ENCODE results near the gene GLIS2. TPM values are rescaled to one million over a fixed set of nuclear protein-coding genes. Genes with fewer than 3 reads are reported as not detected.
A peak's percentile ranks its signal among the peaks of the same experiment; 100 is the strongest.

The GLIS2 gene
- 8.6 TPM for total RNA-seq

DNA sequence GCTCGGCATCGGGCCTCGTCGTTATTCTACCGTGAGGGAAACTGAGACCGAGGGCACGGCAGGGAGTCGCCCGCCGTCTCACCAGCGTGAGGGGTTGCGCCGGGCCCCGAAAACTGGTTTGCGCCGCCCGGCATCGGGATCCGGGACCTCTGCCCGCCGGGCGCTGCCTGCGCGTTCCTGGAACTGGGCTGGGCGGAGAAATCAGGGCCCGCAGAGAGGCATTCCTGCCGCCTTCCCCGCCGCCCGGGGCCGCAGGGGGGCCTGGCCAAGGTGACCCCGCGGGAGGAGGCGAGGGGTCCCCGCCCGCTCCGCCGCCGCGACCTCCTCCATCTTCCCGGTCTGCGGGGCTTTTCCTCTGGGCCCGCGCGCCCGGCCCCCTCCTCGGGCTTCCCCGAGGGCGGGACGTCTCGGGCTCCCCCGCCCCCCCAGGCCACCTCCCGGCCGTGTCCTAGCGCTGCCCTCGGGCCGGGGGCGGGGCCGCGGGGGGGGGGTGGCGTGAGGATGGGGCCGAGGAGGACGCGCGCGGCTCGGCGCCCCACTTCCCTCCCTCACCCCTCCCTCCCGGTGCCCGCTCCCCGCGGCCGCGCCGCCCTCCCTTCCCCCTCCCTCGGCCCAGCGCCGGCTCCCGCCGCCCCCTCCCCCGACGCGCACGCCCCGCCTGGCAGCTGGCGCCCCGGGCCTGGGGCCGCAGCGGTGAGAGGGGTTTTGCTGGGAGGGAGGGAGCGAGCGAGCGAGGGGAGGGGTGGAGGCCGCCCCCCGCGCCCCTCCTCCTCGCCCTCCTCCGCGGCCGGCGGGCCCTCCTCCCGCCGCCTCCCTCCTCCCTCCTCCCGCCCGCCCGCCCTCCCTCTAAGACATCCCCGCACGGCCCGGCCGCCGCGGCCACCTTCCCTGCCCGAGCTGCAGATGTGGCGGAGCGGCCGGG, at the start of gene GLIS2:
GLIS2 (plus strand) TSS at position 882 of the 922 bp plus-strand sequence. CDS start 16,214 bp downstream, outside the sequence.
- FAIRE-seq (no peak), DNase-seq (ENCODE audit: low spot score in 2 of 2) (peak; percentile 80 to 86)

DNA sequence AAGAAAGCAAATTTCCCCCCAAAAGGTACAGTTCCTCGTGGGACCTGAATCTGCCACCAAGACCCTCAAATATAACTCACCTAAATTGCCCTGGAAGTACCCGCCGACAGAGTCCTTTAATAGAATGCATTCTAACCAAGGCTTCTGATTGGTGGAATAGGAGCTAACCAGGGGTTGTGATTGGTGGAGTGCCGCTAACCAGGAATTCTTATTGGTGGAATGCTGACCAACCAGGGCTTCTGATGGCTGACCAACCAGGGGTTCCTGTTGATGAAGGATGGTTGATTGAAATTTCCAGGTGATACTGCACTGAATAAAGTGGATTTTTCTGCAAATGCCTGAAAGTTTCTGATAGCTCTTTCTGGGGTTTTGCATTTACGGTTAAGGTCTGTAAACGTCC, 49.5 kb upstream of the GLIS2 start:
- FAIRE-seq (no peak), DNase-seq (ENCODE audit: low spot score in 2 of 2) (no peak)

DNA sequence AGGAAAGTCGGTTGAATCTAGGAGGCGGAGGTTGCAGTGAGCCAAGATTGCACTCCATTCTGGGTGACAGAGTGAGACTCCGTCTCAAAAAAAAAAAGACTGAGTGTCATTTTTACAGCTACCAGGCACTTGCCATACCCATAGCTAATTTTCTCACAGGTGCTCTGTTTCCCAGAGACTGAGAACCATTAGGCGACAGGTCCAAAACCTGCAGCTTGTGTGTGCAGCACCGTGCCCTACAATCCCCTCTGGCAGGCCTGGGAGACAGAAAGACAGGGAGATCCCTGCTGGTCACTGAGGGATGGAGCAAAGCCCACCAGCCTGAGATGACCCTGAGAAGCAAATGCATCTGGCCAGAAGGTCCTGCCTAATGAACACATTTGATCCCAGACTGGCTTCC, 45.8 kb upstream of the GLIS2 start:
- no peak for FAIRE-seq
- no peak for DNase-seq (ENCODE audit: low spot score in 2 of 2)

DNA sequence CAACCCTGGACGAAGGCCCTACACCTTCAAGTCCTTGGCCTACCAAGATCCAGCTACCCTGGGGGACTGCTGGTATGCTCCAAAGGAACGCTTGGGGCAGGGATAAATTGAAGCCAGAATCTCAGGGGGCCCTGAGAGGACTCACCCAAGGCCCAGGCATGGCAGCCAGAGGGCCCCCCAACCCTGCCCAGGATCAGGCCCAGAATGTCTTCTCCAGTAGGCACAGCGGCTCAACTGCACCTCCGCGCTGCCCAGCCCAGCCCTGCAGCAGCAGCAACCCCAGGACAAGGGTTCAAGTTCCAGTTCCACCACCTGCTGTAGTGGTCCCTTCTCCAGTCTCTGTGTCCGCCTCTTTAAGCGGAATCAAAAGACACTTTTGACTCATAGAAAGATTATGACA, 45.3 kb upstream of the GLIS2 start:
- FAIRE-seq (no peak), DNase-seq (ENCODE audit: low spot score in 2 of 2) (no peak)

DNA sequence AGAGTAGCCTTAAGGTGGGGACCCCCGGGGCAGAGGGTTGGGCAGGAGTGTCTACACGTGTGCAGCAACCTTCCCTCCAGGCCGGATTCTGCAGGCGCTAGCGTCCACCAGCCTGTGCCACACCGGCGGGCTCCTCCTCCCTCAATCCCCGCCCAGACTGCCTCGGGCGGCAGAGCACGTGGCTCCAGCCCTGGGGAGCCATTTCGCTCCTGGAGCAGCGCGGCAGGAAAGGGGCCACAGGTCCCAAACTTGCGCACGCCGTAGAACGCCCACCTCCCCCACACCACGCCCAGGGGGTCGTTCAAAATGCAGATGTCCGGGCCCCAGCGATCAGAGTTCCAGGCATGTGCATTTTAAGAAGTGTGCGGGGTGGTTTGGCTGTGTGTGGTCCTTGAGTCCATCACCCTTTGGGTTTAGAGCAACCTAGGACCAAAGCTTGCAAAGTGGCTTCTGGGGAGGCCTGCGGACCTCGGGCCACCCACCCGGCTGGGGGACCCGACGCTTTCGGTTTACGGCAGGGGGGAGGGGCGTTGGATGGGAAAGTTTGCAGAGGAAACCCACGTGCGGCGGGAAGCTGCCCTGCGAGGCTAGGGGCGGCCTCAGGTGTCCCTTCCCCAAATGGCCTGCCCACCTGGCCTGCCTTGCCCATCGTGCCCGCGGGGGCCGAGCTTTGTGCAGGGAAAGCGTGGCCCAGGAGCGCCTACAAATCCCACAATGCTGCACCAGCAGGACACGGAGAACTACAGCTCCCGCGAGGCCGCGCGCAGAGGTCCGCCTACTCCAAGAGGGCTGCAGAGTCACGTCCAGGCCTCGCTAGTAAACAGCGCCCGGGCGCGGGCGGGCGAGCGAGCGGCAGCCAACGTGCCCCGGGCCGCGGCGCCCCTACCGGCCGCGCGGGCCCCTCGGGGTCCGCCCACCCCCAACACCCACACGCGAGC, 44.4 kb upstream of the GLIS2 start:
- FAIRE-seq (no peak), DNase-seq (ENCODE audit: low spot score in 2 of 2) (peak; percentile 94 to 95)

DNA sequence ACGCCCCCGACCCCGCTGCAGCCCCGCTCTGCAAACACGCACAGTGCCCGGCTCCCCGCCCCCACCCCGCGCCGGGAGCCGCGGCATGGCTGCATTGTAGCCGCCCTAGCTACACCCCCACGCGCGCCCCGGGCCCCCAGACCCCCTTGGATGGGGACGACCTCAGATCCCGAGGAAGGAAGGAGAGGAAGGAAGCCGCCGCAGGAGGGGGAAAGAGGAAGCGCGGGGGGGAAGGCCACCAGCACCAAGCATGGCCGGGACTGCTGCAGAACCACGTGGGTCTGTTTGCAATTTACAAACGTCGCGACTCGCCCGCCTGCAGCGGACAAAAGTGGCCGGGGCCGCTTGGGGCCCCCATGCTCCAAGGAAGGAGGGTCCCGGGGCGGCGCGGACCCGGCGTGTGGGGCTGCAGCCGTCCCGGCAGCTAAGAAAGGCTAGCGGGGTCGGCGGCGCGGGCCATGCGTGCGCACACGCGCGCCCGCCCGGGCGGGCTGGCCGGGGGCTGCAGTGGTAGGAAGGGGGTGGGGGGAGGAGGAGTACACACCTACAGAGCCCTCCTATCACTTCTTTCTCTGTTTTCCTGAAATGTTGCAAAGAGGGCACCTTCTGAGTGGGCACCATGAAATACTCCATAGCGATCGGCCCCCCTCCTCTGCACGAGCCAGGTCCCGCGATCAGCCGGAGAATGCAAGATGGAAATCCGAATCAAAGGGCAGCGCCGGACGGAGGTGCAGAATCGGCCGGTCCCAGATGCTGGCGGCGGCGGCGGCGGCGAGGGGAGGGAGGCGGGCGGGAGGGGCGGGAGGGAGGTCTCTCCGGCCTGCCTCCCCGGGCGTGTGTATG, 43.5 kb upstream of the GLIS2 start:
- DNase-seq (ENCODE audit: low spot score in 2 of 2): peak; percentile 72 to 86
- no peak for FAIRE-seq

DNA sequence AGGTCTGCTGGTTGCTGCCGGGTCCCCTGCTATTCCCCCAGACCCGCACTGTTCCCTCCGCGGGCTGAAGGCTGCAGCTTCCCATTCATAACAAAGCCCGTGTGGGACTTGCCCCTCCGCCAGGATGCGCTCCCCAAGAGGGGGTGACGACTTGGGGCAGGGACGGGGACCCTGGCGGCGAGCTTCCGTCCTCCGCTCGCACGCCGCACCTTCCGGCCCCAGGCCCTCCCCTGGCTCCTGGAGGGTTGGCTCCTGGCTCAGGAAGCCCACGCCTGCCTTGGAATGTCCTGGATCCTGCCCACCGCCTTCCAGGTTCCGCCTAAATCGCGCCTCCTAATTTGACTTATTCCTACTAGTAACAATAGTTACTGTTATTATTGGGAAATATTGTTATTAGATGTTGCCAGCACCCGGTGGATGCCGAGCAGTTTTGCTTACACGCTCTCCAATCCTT, 42.0 kb upstream of the GLIS2 start:
- DNase-seq (ENCODE audit: low spot score in 2 of 2) (peak in 1 of 2 donors; percentile 46), FAIRE-seq (no peak)

DNA sequence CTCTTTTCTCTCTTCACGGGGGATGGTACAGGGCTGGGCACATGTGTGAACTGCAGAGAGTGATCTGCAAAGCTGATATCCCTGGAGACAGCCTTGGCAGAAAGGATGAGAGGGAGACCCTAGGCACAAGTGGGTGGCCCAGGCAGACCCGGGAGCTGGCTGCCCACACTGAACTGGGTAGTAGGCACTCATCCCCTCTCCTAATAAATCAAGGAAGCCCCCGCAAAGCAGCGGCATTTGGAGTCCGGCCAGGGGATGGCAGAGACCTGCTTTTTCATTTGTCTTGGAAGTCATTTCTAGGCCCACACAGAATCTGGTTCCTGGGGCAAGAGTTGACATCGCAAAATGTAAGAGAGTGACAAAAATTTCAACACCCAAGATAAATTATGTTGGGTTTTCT, 40.0 kb upstream of the GLIS2 start:
- FAIRE-seq (no peak), DNase-seq (ENCODE audit: low spot score in 2 of 2) (no peak)

DNA sequence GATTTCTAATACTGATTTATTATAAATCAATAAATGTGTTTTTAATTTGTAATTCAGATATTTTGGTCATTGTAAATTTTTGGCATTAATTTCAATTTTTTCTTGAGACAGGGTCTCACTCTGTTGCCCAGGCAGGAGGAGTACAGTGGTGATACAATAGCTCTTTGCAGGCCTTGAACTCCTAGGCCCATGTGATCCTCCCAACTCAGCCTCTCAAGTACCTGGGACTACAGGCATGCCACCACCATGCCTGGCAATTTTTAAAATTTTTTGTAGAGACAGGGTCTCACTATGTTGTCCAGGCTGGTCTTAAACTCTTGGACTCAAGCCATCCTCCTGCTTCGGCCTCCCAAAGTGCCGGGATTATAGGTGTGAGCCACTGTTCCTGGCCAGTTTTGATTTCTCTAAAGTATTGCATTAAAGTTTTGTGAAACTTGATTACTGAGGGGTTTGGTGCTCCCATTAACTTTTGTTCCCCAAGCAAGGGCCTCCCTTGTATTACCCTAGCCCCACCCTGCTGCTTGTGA, 37.8 kb upstream of the GLIS2 start:
- no peak for DNase-seq (ENCODE audit: low spot score in 2 of 2)
- FAIRE-seq: no peak

DNA sequence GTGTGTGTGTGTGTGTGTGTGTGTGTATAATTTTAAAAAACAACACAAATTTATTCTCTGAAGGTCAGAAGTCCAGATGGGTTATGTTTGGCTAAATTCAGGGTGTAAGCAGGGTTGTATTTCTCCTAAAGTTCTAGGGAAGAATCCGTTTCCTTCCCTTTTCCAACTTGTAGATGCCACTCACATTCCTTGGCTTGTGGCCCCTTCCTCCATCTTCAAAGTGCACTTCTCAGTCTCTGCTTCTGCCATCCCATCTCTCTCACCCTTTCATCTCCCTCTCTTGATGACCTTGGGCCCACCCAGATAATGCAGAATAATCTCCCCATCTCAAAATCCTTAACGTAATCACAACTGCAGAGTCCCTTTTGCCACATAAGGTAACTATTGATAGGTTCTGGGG, 35.2 kb upstream of the GLIS2 start:
- DNase-seq (ENCODE audit: low spot score in 2 of 2): no peak
- no peak for FAIRE-seq

DNA sequence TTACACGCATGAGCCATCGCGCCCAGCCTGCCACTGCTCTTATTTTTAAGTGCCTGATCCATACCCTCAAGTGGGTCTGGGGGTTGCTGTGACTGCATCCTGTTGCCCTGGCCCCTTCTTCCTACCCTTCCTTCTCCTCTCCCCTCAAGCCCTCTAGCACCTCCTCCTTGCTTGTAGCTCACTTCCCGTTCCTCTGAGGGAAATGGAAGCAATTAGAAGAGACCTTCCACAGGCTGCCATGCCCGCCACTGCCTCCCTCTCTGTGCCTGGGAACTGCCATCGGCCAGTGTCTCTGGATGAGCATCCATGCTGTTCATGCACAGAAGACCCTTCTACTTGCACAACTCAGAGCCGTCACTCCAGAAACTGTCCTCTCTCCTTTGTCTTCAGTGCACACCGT, 32.4 kb upstream of the GLIS2 start:
- no peak for DNase-seq (ENCODE audit: low spot score in 2 of 2)
- no peak for FAIRE-seq

DNA sequence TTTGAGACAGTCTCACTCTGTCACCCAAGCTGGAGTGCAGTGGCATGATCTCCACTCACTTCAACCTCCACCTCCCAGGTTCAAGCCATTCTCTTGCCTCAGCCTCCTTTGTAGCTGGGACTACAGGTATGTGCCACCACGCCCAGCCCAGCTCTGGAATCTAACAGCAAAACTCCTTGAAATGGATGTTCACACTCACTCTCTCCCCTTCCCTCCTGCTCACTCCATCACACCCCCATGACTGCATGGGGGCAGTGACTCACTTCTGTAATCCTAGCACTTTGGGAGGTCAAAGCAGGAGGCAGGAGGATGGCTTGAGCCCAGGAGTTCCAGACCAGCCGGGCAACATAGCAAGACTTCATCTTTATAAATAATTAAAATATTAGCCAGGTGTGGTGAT, 31.9 kb upstream of the GLIS2 start:
- no peak for FAIRE-seq
- no peak for DNase-seq (ENCODE audit: low spot score in 2 of 2)

DNA sequence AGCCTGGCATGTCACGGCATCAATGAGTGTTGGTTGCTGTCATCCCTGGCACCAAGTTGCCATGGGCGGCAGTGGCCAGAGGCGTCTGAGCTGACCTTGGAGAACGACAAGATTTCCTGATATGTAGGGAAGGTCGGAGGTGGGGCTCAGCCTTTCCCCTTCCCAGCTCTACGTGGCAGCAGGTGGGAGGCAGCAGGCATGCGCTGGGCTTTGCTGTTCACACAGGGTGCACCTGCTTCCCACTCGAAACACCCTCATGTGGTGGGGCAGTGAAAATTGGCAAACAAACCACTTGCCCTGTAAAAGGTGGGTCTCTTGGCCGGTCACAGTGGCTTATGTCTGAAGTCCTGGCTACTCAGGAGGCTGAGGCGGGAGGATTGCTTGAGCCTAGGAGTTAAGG, 30.7 kb upstream of the GLIS2 start:
- DNase-seq (ENCODE audit: low spot score in 2 of 2): no peak
- FAIRE-seq: no peak

DNA sequence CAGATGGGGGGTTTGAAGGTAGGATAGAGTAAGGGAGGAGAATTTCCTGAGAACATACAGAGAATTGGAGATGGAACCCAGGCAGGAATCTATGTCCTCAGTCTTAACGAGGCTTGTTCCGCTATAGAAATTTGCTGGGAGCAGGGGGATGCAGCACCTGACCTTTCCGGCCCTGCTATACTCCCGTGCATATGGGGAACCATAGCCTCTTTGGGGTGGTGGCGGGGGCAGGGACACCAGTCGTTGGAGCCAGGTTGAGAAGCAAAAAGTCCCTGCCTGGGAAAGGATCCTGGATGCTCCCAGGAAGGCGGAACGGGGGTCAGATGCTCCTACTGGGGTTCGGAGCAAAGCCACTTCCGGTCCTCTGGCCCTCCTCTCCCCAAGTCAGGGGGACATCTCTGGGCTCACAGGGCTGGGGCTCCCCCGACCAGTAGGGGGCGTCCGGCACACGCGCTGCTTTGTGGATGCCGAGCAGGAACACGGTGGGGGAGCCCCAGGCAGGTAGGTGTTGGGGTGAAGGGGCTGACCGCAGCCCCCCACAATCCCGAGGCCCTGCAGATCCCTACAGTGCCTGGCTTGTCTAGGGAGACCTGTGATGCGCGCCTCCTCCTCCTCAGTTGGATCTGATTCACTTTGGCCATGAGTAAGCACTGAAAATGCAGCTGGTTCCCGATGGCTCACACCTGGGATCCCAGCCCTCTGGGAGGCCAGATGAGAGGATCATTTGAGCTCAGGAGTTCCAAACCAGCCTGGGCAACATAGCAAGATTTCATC, 27.5 kb upstream of the GLIS2 start:
- DNase-seq (ENCODE audit: low spot score in 2 of 2) (peak; percentile 60 to 82), FAIRE-seq (no peak)

DNA sequence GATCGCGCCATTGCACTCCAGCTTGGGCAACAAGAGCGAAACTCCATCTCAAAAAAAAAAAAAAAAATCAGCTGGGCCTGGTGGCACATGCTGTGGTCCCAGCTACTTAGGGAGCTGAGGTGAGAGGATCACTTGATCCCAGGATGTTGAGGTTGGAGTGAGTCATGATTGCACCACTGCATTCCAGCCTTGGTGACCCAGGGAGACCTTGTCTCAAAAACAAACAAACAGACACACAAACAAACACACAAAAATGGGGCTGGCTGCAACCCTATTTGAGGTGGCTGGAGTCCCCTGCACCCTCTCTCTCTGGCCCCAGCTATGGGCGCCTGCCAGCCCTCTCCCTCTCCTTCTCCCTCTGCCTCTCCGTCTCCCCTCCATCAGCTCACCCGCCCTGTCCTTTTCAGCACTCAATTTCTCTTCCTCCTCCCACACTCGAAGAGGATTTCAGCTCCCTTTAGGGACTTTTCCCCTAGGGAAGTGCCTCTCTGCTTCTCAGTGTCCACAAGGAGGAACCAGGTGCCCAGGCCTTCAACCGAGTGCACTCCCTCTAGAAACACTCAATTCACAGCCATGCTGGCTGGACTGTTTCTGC, 25.5 kb upstream of the GLIS2 start:
- DNase-seq (ENCODE audit: low spot score in 2 of 2) (no peak), FAIRE-seq (no peak)

DNA sequence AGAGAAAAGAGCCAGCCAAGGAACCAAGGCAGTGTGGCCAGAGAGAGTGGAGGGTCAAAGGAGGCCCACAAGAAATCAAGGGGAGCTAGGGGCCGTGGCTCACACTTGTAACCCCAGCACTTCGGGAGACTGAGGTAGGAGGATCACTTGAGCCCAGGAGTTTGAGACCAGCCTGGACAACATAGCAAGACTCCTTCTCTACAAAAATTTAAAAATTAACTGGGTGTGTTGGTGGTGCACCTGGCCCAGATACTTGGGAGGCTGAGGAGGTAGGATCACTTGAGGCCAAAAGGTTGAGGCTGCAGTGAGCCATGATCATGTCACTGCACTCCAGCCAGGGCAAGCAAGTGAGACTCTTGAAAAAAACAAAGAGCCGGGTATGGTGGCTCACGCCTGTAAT, 24.2 kb upstream of the GLIS2 start:
- no peak for FAIRE-seq
- DNase-seq (ENCODE audit: low spot score in 2 of 2): no peak

DNA sequence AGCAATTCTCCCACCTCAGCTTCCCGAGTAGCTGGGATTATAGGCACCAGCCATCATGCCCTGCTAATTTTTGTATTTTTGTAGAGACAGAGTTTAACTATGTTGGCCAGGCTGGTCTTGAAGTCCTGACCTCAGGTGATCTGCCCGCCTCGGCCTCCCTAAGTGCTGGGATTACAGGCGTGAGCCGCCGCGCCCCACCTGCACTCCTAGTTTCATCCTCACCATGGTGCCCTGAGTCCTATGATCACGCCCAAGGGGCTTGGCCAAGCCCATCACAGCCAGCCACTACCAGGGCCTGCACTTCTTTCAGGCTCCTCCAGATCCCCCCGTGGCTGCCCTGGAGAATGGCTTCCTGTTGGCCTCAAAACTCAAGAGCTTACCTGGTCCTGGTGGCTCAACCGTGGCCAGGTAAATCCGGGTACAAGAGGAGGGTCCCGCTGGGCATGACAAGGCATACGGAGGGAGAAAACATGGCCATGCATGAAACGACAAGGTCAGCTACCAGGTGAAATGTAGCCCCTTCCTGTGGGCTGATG, 22.6 kb upstream of the GLIS2 start:
- DNase-seq (ENCODE audit: low spot score in 2 of 2): no peak
- FAIRE-seq: no peak

DNA sequence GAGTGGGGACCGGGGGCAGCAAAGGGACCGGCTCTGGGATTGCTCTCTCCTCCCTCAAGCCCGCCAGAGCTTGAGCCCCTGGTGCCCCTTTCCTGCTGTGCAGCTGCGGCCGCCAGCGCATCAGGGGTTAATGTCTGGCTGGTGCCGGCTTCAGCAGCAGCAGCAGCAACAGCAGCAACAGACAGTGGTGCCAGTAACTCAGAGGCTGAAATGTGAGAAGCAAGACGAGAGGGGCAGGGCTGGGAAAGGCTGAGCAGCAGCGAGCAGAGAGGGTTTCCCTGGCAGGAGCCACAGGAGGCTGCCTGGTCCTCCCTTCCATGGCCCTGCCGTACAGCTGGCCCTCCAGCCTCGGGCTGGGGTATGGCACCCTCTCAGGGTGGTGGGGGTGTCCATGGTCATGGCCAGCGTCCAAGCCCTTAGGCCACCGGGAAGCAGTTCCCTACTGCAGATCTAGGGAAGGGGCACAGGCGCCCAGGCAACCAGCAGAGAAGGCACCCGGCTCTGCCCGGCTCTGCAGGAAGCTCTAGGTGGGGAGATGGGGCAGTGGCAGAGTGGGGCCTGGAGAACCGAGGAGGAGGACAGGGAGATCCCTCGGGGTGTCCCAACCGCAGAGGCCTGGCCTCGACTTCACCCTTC, 21.9 kb upstream of the GLIS2 start:
- FAIRE-seq (no peak), DNase-seq (ENCODE audit: low spot score in 2 of 2) (peak in 1 of 2 donors; percentile 45)
